Measurements from ENCODE around the gene OTUD5.
"Not testable (repeated sequence)": the region's sequence is repeated elsewhere in the genome, so short reads cannot be mapped to it uniquely, and the experiment has no call there.

Gene OTUD5

GRCh38 chrX:48883729-48884128 is 73.7 kb downstream of the OTUD5 start:
- no peak for DNase-seq

- DNase-seq = not testable (repeated sequence)
Measured at GRCh38 chrX:48876944-48877343, 80.5 kb downstream of the OTUD5 start.

All from activated CD4-positive, CD25-positive, alpha-beta regulatory T cell (primary cell).